OCI-LY1 (cell line): ENCODE data around the gene NDUFAF2.

Source experiments
- CTCF ChIP-seq: fragments of 200-600 bp; sonication (generic), shearing (Covaris generic); IDR thresholded peaks from 2 replicates; pipeline ENCODE4 v1.5.1; 2017; ENCODE audit warnings: mild to moderate bottlenecking, antibody characterized with exemption, low read length, moderate library complexity, mixed read lengths
- EZH2 ChIP-seq: fragments of 200-600 bp; sonication (generic), shearing (Covaris generic); IDR thresholded peaks from 2 replicates; pipeline ENCODE4 v1.8.0; 2017; ENCODE audit warnings: borderline replicate concordance, mixed run types, mild to moderate bottlenecking, antibody characterized with exemption, low read length, moderate library complexity, mixed read lengths

- TF ChIP-seq EZH2, result no peak
- TF ChIP-seq CTCF, result no peak
Measured at GRCh38 chr5:61081741-61082140, 136.7 kb downstream of the NDUFAF2 start.
